GM20000 (cell line): Measurements from ENCODE around the gene CD1D.

Experiments used
- DNase-seq: peaks from one replicate; pipeline ENCODE4 v3.0.0; 2012; ENCODE audit warnings: low spot score
- CTCF ChIP-seq: IDR thresholded peaks from 2 replicates; pipeline ENCODE4 v1.5.1; 2012; ENCODE audit warnings: mild to moderate bottlenecking, control low read depth; ENCODE audit errors: extremely low read depth, missing control alignments

Gene CD1D

GRCh38 chr1:158147869-158148268 lies 32.8 kb upstream of the CD1D start:
- no peak for DNase-seq
- TF ChIP-seq CTCF = no peak

- no peak for TF ChIP-seq CTCF
- no peak for DNase-seq
Observed at GRCh38 chr1:158148468-158148867, 32.2 kb upstream of the CD1D start.

GRCh38 chr1:158149175-158149574 lies 31.5 kb upstream of the CD1D start:
- no peak for DNase-seq
- TF ChIP-seq CTCF = no peak

- TF ChIP-seq CTCF = no peak
- peak; percentile 66 for DNase-seq
Observed at GRCh38 chr1:158149577-158150269, 31.0 kb upstream of the CD1D start.

- DNase-seq = no peak
- TF ChIP-seq CTCF = no peak
Observed at GRCh38 chr1:158150523-158150922, 30.2 kb upstream of the CD1D start.

- TF ChIP-seq CTCF = no peak
- DNase-seq = no peak
Observed at GRCh38 chr1:158153179-158153578, 27.5 kb upstream of the CD1D start.

- no peak for TF ChIP-seq CTCF
- DNase-seq = no peak
Observed at GRCh38 chr1:158153746-158154444, 26.8 kb upstream of the CD1D start.
